ENCODE measurements around the gene CCDC83.

DNA sequence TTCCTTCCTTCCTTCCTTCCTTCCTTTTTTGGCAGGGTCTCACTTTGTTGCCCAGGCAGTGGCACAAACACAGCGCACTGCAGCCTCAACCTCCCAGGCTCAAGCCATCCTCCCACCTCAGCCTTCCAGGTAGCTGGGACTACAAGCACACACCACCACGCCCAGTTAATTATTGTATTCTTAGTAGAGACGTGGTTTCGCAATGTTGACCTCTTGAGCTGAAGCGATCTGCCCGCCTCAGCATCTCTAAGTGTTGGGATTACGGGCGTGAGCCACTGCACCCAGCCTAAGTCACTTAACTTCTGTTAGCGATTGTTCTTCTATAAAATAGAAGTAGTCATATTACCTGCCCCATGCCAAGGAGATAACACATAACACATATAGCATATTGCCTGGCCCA lies 41.5 kb upstream of the CCDC83 start:
- TF ChIP-seq, protein P1, sequence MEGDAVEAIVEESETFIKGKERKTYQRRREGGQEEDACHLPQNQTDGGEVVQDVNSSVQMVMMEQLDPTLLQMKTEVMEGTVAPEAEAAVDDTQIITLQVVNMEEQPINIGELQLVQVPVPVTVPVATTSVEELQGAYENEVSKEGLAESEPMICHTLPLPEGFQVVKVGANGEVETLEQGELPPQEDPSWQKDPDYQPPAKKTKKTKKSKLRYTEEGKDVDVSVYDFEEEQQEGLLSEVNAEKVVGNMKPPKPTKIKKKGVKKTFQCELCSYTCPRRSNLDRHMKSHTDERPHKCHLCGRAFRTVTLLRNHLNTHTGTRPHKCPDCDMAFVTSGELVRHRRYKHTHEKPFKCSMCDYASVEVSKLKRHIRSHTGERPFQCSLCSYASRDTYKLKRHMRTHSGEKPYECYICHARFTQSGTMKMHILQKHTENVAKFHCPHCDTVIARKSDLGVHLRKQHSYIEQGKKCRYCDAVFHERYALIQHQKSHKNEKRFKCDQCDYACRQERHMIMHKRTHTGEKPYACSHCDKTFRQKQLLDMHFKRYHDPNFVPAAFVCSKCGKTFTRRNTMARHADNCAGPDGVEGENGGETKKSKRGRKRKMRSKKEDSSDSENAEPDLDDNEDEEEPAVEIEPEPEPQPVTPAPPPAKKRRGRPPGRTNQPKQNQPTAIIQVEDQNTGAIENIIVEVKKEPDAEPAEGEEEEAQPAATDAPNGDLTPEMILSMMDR (conservative IDR thresholded peaks at IDR 0.05 in 1 of 2, IDR thresholded peaks at IDR 0.05 in 1 of 2; ENCODE audit: low read depth in 1 of 2, low read length in 2 of 2): no peak
- no peak for TF ChIP-seq EZH2 (IDR thresholded peaks at IDR 0.05; ENCODE audit: low read length, missing control alignments)

Measured in fibroblast of lung (primary cell).